ENCODE data around the gene CIDEB. TPM values are rescaled to one million over a fixed set of nuclear protein-coding genes. Genes with fewer than 3 reads are reported as not detected.

Gene CIDEB
- total and polyA plus RNA-seq, 9 donors: 13.8 to 38.4 (median 22.6) TPM

GRCh38 chr14:24271134-24271833, 36.5 kb downstream of the CIDEB start, which contains the start of gene RABGGTA:
RABGGTA (minus strand) TSS chr14:24271597; CDS start chr14:24271115, 482 bp downstream.
- Histone ChIP-seq H3K4me3 (peak within 1 kb of the TSS; percentile 73), H3K27me3 (no peaks in the 10 kb centered on the region), H3K27ac (peak within 1 kb of the TSS; percentile 76 to 98), H3K4me1 (ENCODE audit: insufficient read depth) (peaks cover 2% of the 10 kb centered on the region), H3K36me3 (no peaks in the 10 kb centered on the region), H3K9me3 (no peaks in the 10 kb centered on the region)
- intact Hi-C loops (cut with DNase I): no loop called here
- peak; percentile 83 to 92 (median 86) for DNase-seq
- TF ChIP-seq POLR2A (IDR thresholded peaks at IDR 0.05): no peak
- TF ChIP-seq CTCF (IDR thresholded peaks at IDR 0.05): peak; percentile 44 to 84 (median 80)
- TF ChIP-seq EP300 (IDR thresholded peaks at IDR 0.05): no peak
- WGBS, 3 donors: 0 to 1% (median 0%) methylated on average over 53 to 61 of the region's 61 CpGs

- H3K9me3 ChIP-seq: no peaks in the 10 kb centered on the region
- H3K27me3 ChIP-seq: no peaks in the 10 kb centered on the region
- H3K36me3 ChIP-seq: no peaks in the 10 kb centered on the region
- TF ChIP-seq EP300 (IDR thresholded peaks at IDR 0.05): no peak
- no peak for TF ChIP-seq POLR2A (IDR thresholded peaks at IDR 0.05)
- no peak for TF ChIP-seq CTCF (IDR thresholded peaks at IDR 0.05)
- peak overlapping the region; percentile 76 to 98 for H3K27ac ChIP-seq
- intact Hi-C loops (cut with DNase I): no loop called here
- H3K4me1 ChIP-seq (ENCODE audit: insufficient read depth): peaks cover 2% of the 10 kb centered on the region
- peak overlapping the region; percentile 73 for H3K4me3 ChIP-seq
- 13 to 14% (median 14%) methylated on average over 13 of the region's 13 CpGs for WGBS, 3 donors
- no peak for DNase-seq
Observed at GRCh38 chr14:24270537-24271133, 37.1 kb downstream of the CIDEB start.

- TF ChIP-seq CTCF (IDR thresholded peaks at IDR 0.05) (no peak), POLR2A (IDR thresholded peaks at IDR 0.05) (no peak), EP300 (IDR thresholded peaks at IDR 0.05) (no peak)
- H3K36me3 ChIP-seq: no peaks in the 10 kb centered on the region
Observed at GRCh38 chr14:24269910-24270536, 37.8 kb downstream of the CIDEB start.

GRCh38 chr14:24269368-24269767, 38.4 kb downstream of the CIDEB start:
- 92 to 94% (median 93%) methylated on average over 8 of the region's 8 CpGs for WGBS, 3 donors
- H3K4me3 ChIP-seq: no peak overlapping the region

More at GRCh38 chr14:24269910-24270536, 37.8 kb downstream of the CIDEB start:
- Histone ChIP-seq H3K4me1 (ENCODE audit: insufficient read depth) (peaks cover 2% of the 10 kb centered on the region), H3K27me3 (no peaks in the 10 kb centered on the region), H3K4me3 (no peak overlapping the region), H3K9me3 (no peaks in the 10 kb centered on the region), H3K27ac (peak overlapping the region in 1 of 2 donors; percentile 98)
- intact Hi-C loops (cut with DNase I): no loop called here
- 90 to 93% (median 93%) methylated on average over 14 of the region's 14 CpGs for WGBS, 3 donors
- DNase-seq: no peak

More at GRCh38 chr14:24269368-24269767, 38.4 kb downstream of the CIDEB start:
- no peaks in the 10 kb centered on the region for H3K9me3 ChIP-seq
- H3K36me3 ChIP-seq: no peaks in the 10 kb centered on the region
- H3K27ac ChIP-seq: no peak overlapping the region
- DNase-seq: no peak
- H3K4me1 ChIP-seq (ENCODE audit: insufficient read depth): peaks cover 2% of the 10 kb centered on the region
- TF ChIP-seq POLR2A (IDR thresholded peaks at IDR 0.05) (no peak), CTCF (IDR thresholded peaks at IDR 0.05) (no peak), EP300 (IDR thresholded peaks at IDR 0.05) (no peak)
- intact Hi-C loops (cut with DNase I): no loop called here
- no peaks in the 10 kb centered on the region for H3K27me3 ChIP-seq

All from ovary (tissue), 9 donors.